Activated T-cell treated with anti-CD3 and anti-CD28 coated beads, Interleukin-2, amount 50 U/mL, for 4 hours (primary cell): Measurements from ENCODE around the gene CTNNAL1. TPM values are rescaled to one million over a fixed set of nuclear protein-coding genes. Genes with fewer than 3 reads are reported as not detected.
"Not testable (repeated sequence)": the region's sequence is repeated elsewhere in the genome, so short reads cannot be mapped to it uniquely, and the experiment has no call there.

Experiments used
- ATAC-seq, 2 donors: fragments of 200-7000 bp; cut with Tn5 transposase; one replicate each; pipeline ENCODE4 v1.10.0; 2021
- DNase-seq: peaks from one replicate; pipeline ENCODE4 v3.0.0-alpha.2; 2020
- H3K27me3 Mint-ChIP-seq: one replicate; pipeline ENCODE4 v1.8.0; 2021; ENCODE audit warnings: low read depth, mixed read lengths
- H3K36me3 Mint-ChIP-seq: one replicate; pipeline ENCODE4 v1.8.0; 2022; ENCODE audit warnings: mixed read lengths; ENCODE audit not compliant: insufficient read depth
- H3K4me1 Mint-ChIP-seq: one replicate; pipeline ENCODE4 v1.8.0; 2021; ENCODE audit warnings: low read depth, mixed read lengths
- H3K4me3 Mint-ChIP-seq: one replicate; pipeline ENCODE4 v1.8.0; 2021; ENCODE audit warnings: mild to moderate bottlenecking, moderate library complexity, mixed read lengths
- H3K9me3 Mint-ChIP-seq: one replicate; pipeline ENCODE4 v1.8.0; 2021; ENCODE audit warnings: mixed read lengths
- total RNA-seq, 3 donors: library from RNA; stranded (reverse); gene quantifications; one replicate each; pipeline ENCODE4 v1.2.1, GENCODE V29; 2021

CTNNAL1 gene
- total RNA-seq, 3 donors from 2014 or later = 5.0 to 7.4 (median 5.6) TPM

- Mint-ChIP-seq H3K36me3 (peaks cover 48% of the 10 kb centered on the region), H3K4me3 (no peak overlapping the region), H3K27me3 (no peaks in the 10 kb centered on the region), H3K4me1 (peaks cover 16% of the 10 kb centered on the region), H3K9me3 (no peaks in the 10 kb centered on the region)
- ATAC-seq = no peak
- no peak for DNase-seq
Observed at GRCh38 chr9:108911820-108912219, 101.5 kb downstream of the CTNNAL1 start.

- DNase-seq (no peak), ATAC-seq (no peak)
- Mint-ChIP-seq H3K4me1 (peaks cover 16% of the 10 kb centered on the region), H3K9me3 (no peaks in the 10 kb centered on the region), H3K4me3 (no peak overlapping the region), H3K27me3 (no peaks in the 10 kb centered on the region), H3K36me3 (peaks cover 50% of the 10 kb centered on the region)
Observed at GRCh38 chr9:108910914-108911313, 102.4 kb downstream of the CTNNAL1 start.

GRCh38 chr9:108910402-108910801 is 102.9 kb downstream of the CTNNAL1 start:
- Mint-ChIP-seq H3K9me3 (no peaks in the 10 kb centered on the region), H3K36me3 (peaks cover 47% of the 10 kb centered on the region), H3K27me3 (no peaks in the 10 kb centered on the region), H3K4me3 (no peak overlapping the region), H3K4me1 (peaks cover 16% of the 10 kb centered on the region)
- ATAC-seq = no peak
- DNase-seq = no peak

- H3K4me1 Mint-ChIP-seq = peaks cover under 1% of the 10 kb centered on the region
- DNase-seq (no peak), ATAC-seq (no peak)
- H3K27me3 Mint-ChIP-seq = no peaks in the 10 kb centered on the region
- no peak overlapping the region for H3K4me3 Mint-ChIP-seq
- peaks cover 65% of the 10 kb centered on the region for H3K36me3 Mint-ChIP-seq
- no peaks in the 10 kb centered on the region for H3K9me3 Mint-ChIP-seq
Observed at GRCh38 chr9:108905494-108905893, 107.8 kb downstream of the CTNNAL1 start.

- Mint-ChIP-seq H3K4me3 (no peak overlapping the region), H3K4me1 (no peaks in the 10 kb centered on the region), H3K36me3 (peaks cover 64% of the 10 kb centered on the region), H3K27me3 (no peaks in the 10 kb centered on the region), H3K9me3 (no peaks in the 10 kb centered on the region)
- no peak for ATAC-seq
- no peak for DNase-seq
Observed at GRCh38 chr9:108904161-108904560, 109.1 kb downstream of the CTNNAL1 start.

GRCh38 chr9:108903420-108904103 is 109.7 kb downstream of the CTNNAL1 start:
- peaks cover 64% of the 10 kb centered on the region for H3K36me3 Mint-ChIP-seq
- DNase-seq (no peak), ATAC-seq (no peak)
- no peaks in the 10 kb centered on the region for H3K4me1 Mint-ChIP-seq
- H3K9me3 Mint-ChIP-seq = no peaks in the 10 kb centered on the region
- no peaks in the 10 kb centered on the region for H3K27me3 Mint-ChIP-seq
- no peak overlapping the region for H3K4me3 Mint-ChIP-seq

- no peaks in the 10 kb centered on the region for H3K27me3 Mint-ChIP-seq
- no peaks in the 10 kb centered on the region for H3K4me1 Mint-ChIP-seq
- no peak overlapping the region for H3K4me3 Mint-ChIP-seq
- H3K9me3 Mint-ChIP-seq = no peaks in the 10 kb centered on the region
- no peak for ATAC-seq
- no peak for DNase-seq
- H3K36me3 Mint-ChIP-seq = peaks cover 68% of the 10 kb centered on the region
Observed at GRCh38 chr9:108900176-108900575, 113.1 kb downstream of the CTNNAL1 start.

- DNase-seq, H3K4me1 Mint-ChIP-seq, ATAC-seq, H3K27me3 Mint-ChIP-seq, H3K4me3 Mint-ChIP-seq, H3K9me3 Mint-ChIP-seq: not testable (repeated sequence)
- H3K36me3 Mint-ChIP-seq = peaks cover 68% of the 10 kb centered on the region
Observed at GRCh38 chr9:108899023-108899695, 114.1 kb downstream of the CTNNAL1 start.

- Mint-ChIP-seq H3K4me3 (no peak overlapping the region), H3K27me3 (no peaks in the 10 kb centered on the region), H3K4me1 (no peaks in the 10 kb centered on the region), H3K9me3 (no peaks in the 10 kb centered on the region), H3K36me3 (peaks cover 63% of the 10 kb centered on the region)
- DNase-seq = no peak
- ATAC-seq = no peak
Observed at GRCh38 chr9:108897324-108898096, 115.8 kb downstream of the CTNNAL1 start.

GRCh38 chr9:108894225-108894997 is 118.9 kb downstream of the CTNNAL1 start:
- Mint-ChIP-seq H3K36me3 (peaks cover 66% of the 10 kb centered on the region), H3K4me1 (no peaks in the 10 kb centered on the region)
- no peak for ATAC-seq

More at GRCh38 chr9:108894225-108894997, 118.9 kb downstream of the CTNNAL1 start:
- Mint-ChIP-seq H3K9me3 (no peaks in the 10 kb centered on the region), H3K27me3 (no peaks in the 10 kb centered on the region), H3K4me3 (no peak overlapping the region)
- no peak for DNase-seq

Other genes starting within 250 kb of the CTNNAL1 start
- gene ACTL7B, start 157.5 kb downstream of the CTNNAL1 start, total RNA-seq = under 1 TPM in 1 of 3 donors, not detected in 2; 0.19 TPM
- gene ACTL7A, start 151.2 kb downstream of the CTNNAL1 start, total RNA-seq = not detected
- gene ELP1, start 79.4 kb downstream of the CTNNAL1 start, total RNA-seq = 10 to 100 TPM; 30.1 to 33.2 (median 32.8) TPM
- gene ABITRAM, start 79.1 kb downstream of the CTNNAL1 start, total RNA-seq = 10 to 100 TPM; 14.9 to 17.1 (median 16.6) TPM
- 10 to 100 TPM; 18.7 to 19.6 (median 19.0) TPM for gene TMEM245, start 106.4 kb upstream of the CTNNAL1 start, total RNA-seq
- under 1 TPM in 1 of 3 donors, not detected in 2; 0.10 TPM for gene FRRS1L, start 153.8 kb upstream of the CTNNAL1 start, total RNA-seq